ENCODE measurements around the gene SNAP23. TPM values are rescaled to one million over a fixed set of nuclear protein-coding genes. Genes with fewer than 3 reads are reported as not detected.
A peak's percentile ranks its signal among the peaks of the same experiment; 100 is the strongest.

SNAP23 gene
- total RNA-seq, 1 experiment from 2014 or later, result 63.2 TPM

DNA sequence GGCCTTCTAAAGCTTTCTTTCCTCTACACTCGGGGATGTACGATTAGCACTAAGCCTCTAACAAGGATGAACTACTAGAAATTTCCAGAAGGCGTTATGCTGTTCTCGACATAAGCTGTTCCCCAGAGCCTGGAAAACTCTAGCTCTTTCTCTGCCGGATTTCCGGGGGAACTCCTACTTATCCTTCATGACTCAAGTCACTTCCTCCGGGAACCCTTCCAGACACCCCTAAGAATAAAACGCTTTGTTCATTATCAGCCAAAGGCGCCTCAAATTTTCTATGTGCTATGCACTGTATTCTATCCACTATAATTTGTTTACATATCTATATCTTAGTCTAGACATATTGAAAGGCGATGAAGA, 455 bp upstream of the SNAP23 start:
- peaks cover 23 to 38% of the 10 kb centered on the region in 2 experiments for H3K4me1 Mint-ChIP-seq
- no peak overlapping the region for H3K23ac ChIP-seq (ENCODE audit: insufficient read length, low read depth, low read length)
- H3K4me3 Mint-ChIP-seq, result peak overlapping the region; percentile 98 to 99
- peaks cover 15% of the 10 kb centered on the region for H3K23me2 ChIP-seq (ENCODE audit: insufficient read length, low read depth, low read length, poor library complexity, severe bottlenecking)
- no peak for DNase-seq
- TF ChIP-seq, protein P1, sequence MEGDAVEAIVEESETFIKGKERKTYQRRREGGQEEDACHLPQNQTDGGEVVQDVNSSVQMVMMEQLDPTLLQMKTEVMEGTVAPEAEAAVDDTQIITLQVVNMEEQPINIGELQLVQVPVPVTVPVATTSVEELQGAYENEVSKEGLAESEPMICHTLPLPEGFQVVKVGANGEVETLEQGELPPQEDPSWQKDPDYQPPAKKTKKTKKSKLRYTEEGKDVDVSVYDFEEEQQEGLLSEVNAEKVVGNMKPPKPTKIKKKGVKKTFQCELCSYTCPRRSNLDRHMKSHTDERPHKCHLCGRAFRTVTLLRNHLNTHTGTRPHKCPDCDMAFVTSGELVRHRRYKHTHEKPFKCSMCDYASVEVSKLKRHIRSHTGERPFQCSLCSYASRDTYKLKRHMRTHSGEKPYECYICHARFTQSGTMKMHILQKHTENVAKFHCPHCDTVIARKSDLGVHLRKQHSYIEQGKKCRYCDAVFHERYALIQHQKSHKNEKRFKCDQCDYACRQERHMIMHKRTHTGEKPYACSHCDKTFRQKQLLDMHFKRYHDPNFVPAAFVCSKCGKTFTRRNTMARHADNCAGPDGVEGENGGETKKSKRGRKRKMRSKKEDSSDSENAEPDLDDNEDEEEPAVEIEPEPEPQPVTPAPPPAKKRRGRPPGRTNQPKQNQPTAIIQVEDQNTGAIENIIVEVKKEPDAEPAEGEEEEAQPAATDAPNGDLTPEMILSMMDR (conservative IDR thresholded peaks at IDR 0.05), result no peak
- H3K27me3 ChIP-seq (ENCODE audit: insufficient read depth, low read length), result no peaks in the 10 kb centered on the region
- no peak overlapping the region for H4K5ac ChIP-seq (ENCODE audit: insufficient read length, low read depth, low read length)
- H2BK5ac ChIP-seq (ENCODE audit: insufficient read length, low read length), result no peak overlapping the region
- H4K20me1 ChIP-seq (ENCODE audit: control insufficient read depth, insufficient read depth, insufficient read length), result no peaks in the 10 kb centered on the region
- H3K9me3 ChIP-seq (ENCODE audit: control insufficient read depth, low read depth, low read length), result no peaks in the 10 kb centered on the region
- H2BK120ac ChIP-seq (ENCODE audit: low read depth, low read length, poor library complexity, severe bottlenecking), result no peak overlapping the region
- H3K18ac ChIP-seq (ENCODE audit: insufficient read length, low read depth, low read length), result no peak overlapping the region
- no peak overlapping the region for H4K8ac ChIP-seq (replicated peaks; ENCODE audit: insufficient read length, low read depth, low read length)
- no peak overlapping the region; the same call in 1 of the 2 replicates for H3K14ac ChIP-seq (ENCODE audit: insufficient read depth, low read length)
- H2AK5ac ChIP-seq (ENCODE audit: insufficient read length, low read length), result no peak overlapping the region
- H2BK15ac ChIP-seq (ENCODE audit: low read depth, low read length), result no peak overlapping the region
- no peaks in the 10 kb centered on the region for H3K9me3 Mint-ChIP-seq
- peaks cover 7% of the 10 kb centered on the region; the same call in 1 of the 2 replicates for H3K4me1 ChIP-seq (ENCODE audit: insufficient read depth, low read length)
- H4K91ac ChIP-seq (ENCODE audit: insufficient read length, low read depth, low read length), result no peak overlapping the region
- no peak overlapping the region for H3T11ph ChIP-seq (ENCODE audit: low read length)
- peaks cover 6% of the 10 kb centered on the region; the same call in 1 of the 2 replicates for H3K79me2 ChIP-seq (ENCODE audit: insufficient read depth, low read length)
- H3K27ac ChIP-seq (ENCODE audit: insufficient read length, low read depth, low read length), result peak overlapping the region; percentile 67
- H3K56ac ChIP-seq (ENCODE audit: insufficient read length, low read depth, low read length), result no peak overlapping the region
- no CpG with 5 or more reads among the region's 10 CpGs for WGBS (ENCODE audit: extremely low coverage, insufficient read length, low lambda C conversion rate)
- H2BK20ac ChIP-seq (ENCODE audit: low read depth, low read length, poor library complexity, severe bottlenecking), result no peak overlapping the region
- peak overlapping the region; percentile 98 for H3K4me2 ChIP-seq (ENCODE audit: insufficient read depth, insufficient read length, low read length)
- H3K9ac ChIP-seq (ENCODE audit: extremely low read depth, insufficient read length, low read length), result peak overlapping the region; percentile 75
- no peaks in the 10 kb centered on the region for H3K27me3 Mint-ChIP-seq (ENCODE audit: low read depth)
- H2AFZ ChIP-seq (ENCODE audit: low read length), result peak overlapping the region; percentile 80
- peaks cover 16% of the 10 kb centered on the region for H3K79me1 ChIP-seq (ENCODE audit: insufficient read depth, low read depth, low read length, poor library complexity, severe bottlenecking)
- H3K36me3 Mint-ChIP-seq (ENCODE audit: insufficient read depth in 1 of 3, low read depth in 3 of 3), result peaks cover 0 to 9% (median 6%) of the 10 kb centered on the region in 3 experiments; a peak in 4 of 7 replicates
- H3K27ac Mint-ChIP-seq, result peak overlapping the region; percentile 79 to 99 (median 91)
- no peak overlapping the region for H2BK12ac ChIP-seq (ENCODE audit: insufficient read length, low read depth, low read length)
- H3K4ac ChIP-seq (ENCODE audit: low read depth, low read length), result no peak overlapping the region; the same call in 1 of the 2 replicates
